HPDE6-E6E7 (cell line): ENCODE data around the gene PMEPA1.

ENCODE experiments used
- DNase-seq: peaks from one replicate; pipeline ENCODE4 v3.0.0; 2011; ENCODE audit warnings: missing footprints; ENCODE audit errors: extremely low spot score

Gene PMEPA1

GRCh38 chr20:57622579-57623381 is 87.0 kb downstream of the PMEPA1 start:
- DNase-seq: peak; percentile 99

- peak; percentile 81 for DNase-seq
Measured at GRCh38 chr20:57622201-57622570, 87.6 kb downstream of the PMEPA1 start.

GRCh38 chr20:57621421-57622200 is 88.2 kb downstream of the PMEPA1 start:
- DNase-seq: no peak

GRCh38 chr20:57620999-57621398 is 88.8 kb downstream of the PMEPA1 start:
- DNase-seq: no peak

- DNase-seq: peak; percentile 74
Measured at GRCh38 chr20:57620274-57620990, 89.4 kb downstream of the PMEPA1 start, which contains the start of gene ZBP1. ZBP1 (minus strand) TSS chr20:57620426; CDS start chr20:57620295, 131 bp downstream.

GRCh38 chr20:57619051-57619831 is 90.6 kb downstream of the PMEPA1 start:
- no peak for DNase-seq

- no peak for DNase-seq
Measured at GRCh38 chr20:57618764-57619050, 91.1 kb downstream of the PMEPA1 start.

- peak; percentile 95 for DNase-seq
Measured at GRCh38 chr20:57618091-57618763, 91.6 kb downstream of the PMEPA1 start.

GRCh38 chr20:57617079-57617795 is 92.6 kb downstream of the PMEPA1 start:
- no peak for DNase-seq

GRCh38 chr20:57616143-57616951 is 93.5 kb downstream of the PMEPA1 start:
- DNase-seq: no peak

- no peak for DNase-seq
Measured at GRCh38 chr20:57615445-57615811, 94.4 kb downstream of the PMEPA1 start.

GRCh38 chr20:57614490-57615444 is 95.0 kb downstream of the PMEPA1 start:
- DNase-seq: no peak

GRCh38 chr20:57613481-57613921 is 96.3 kb downstream of the PMEPA1 start:
- DNase-seq: no peak

- DNase-seq: no peak
Measured at GRCh38 chr20:57612916-57613315, 96.9 kb downstream of the PMEPA1 start.

- no peak for DNase-seq
Measured at GRCh38 chr20:57612436-57612835, 97.4 kb downstream of the PMEPA1 start.

- no peak for DNase-seq
Measured at GRCh38 chr20:57611586-57612311, 98.1 kb downstream of the PMEPA1 start.

GRCh38 chr20:57610261-57610952 is 99.4 kb downstream of the PMEPA1 start:
- DNase-seq: no peak
